ENCODE measurements around the gene GOLGA7B.

The GOLGA7B gene

DNA sequence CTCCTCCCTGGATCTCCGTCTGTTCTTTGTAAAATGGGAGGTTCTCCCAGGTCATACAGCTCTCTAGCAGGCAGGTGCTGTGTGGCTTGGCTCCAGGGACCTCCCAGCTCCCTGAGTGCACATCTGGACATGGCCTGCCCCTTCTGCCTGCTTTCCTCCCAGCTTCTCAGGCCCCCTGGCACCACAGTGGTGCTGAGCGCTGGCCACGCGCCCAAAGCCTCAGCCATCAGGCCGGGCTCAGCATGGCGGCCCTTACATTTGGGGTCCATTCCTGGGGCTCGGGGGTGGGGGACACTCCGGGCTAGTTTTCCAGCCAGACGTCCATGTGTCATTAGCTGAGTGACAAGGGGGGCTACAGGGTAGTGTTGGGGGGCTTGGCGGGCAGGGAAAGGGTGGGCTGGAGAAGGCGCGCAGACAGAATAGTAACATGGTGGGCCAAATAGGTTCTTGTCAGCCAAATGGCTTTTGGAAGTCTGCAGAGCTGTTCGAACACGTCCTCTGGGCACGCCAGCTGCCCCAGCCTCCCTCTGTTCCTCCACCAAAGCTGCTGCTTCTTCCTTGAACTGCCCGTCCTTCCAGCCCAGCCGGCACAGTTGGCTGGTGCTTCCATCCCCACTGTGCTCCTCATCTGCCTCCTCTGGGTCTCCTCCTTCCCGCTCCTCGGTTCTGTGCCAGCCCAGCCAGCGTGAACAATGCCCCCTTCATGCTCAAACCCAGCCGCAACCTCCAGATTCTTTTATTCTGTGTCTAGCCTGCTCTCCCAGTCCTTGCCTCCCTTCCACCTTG lies 65.9 kb downstream of the GOLGA7B start:
- in situ Hi-C loops (cut with HindIII; ENCODE audit: low sequenced_read_pairs) = no loop called here

DNA sequence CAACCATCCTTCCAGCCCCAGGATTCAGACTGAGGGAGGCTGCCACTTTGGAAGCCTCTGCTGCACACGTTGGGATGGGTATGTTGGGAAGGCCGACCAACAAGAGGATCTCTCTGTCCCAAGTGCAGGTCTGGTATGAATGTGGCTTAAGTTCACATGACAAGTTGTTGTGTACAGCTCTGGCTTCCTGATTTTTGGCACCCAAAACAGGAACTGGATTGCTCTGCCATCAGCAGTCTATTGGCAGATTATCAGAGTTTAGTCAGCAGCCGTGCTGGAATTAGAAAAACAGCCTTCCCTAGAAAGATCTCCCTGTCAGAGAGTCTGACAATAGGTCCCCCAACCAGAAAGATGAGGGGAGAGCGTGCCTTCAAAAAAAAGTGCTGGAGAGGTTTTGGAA lies 66.9 kb downstream of the GOLGA7B start:
- in situ Hi-C loops (cut with HindIII; ENCODE audit: low sequenced_read_pairs) = no loop called here

DNA sequence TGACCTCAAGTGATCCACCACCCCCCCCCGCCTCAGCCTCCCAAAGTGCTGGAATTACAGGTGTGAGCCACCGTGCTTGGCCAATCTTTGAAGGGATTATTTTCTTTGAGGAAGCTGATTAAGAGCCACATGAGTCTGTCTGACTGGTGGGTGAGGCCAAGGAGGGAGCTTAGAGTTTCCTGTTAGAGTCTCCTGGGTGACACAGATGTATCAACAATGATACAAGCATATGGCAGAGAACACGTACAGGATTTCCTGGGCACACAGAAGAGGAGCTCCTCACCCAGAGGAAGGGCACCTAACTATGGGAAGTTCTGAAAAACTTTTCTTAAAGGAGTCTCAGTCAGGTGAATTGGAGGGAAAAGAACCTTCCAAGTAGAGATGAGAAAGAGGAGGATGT lies 69.4 kb downstream of the GOLGA7B start:
- in situ Hi-C loops (cut with HindIII; ENCODE audit: low sequenced_read_pairs) = no loop called here

DNA sequence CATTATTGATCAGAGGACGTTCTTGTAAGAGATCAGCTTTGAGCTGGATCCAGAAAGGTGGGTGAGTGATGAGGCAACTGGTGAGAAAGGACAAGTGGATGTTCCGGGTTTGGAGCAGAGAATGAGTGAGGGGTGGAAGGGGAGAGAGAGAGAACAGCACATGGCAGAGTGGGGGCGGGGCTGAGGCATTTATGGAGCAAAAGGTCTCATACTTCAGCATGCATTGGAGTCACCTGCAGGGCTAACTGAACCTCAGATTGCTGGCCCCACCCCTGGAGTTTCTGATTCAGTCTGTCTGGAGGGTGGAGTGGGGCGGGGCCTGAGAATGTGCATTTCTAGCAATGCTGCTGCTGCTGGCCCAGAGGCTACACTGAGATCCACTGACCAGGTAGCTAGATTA lies 71.2 kb downstream of the GOLGA7B start:
- in situ Hi-C loops (cut with HindIII; ENCODE audit: low sequenced_read_pairs) = no loop called here
